IMR-90 (cell line): ENCODE data around the gene DNTT. TPM values are rescaled to one million over a fixed set of nuclear protein-coding genes. Genes with fewer than 3 reads are reported as not detected.

ENCODE experiments used
- ATAC-seq: fragments of 200-7000 bp; cut with Tn5 transposase; 2 replicates; pipeline ENCODE4 v1.9.1; 2020; ENCODE audit warnings: low read depth, mild to moderate bottlenecking, moderate library complexity
- BruUV-seq: library from RNA; stranded (reverse); fragments of 400-500 nt; replicated peaks from 2 replicates; lab custom pipeline; 2021; lab: Mats Ljungman, UMichigan
- CTCF ChIA-PET: fragments of 300-600 bp; formaldehyde crosslinking; extraction: SDS; loops from one replicate; lab custom pipeline; 2021; ENCODE audit warnings: antibody characterized with exemption; lab: Yijun Ruan, JAX
- POLR2A ChIA-PET: fragments of 300-600 bp; sonication (Branson Sonifier 250); formaldehyde crosslinking; loops from one replicate; lab custom pipeline; 2022; ENCODE audit warnings: antibody characterized with exemption; ENCODE audit not compliant: unreplicated experiment; lab: Charles Lee
- DNase-seq: peaks from one replicate; pipeline ENCODE4 v3.0.0; 2013
- H2AFZ ChIP-seq: replicated peaks from 2 replicates; pipeline ENCODE3; 2013; ENCODE audit warnings: low read length, mild to moderate bottlenecking; ENCODE audit not compliant: poor library complexity
- H2AK5ac ChIP-seq: 2 replicates; pipeline ENCODE4 v1.6.1; 2013; ENCODE audit warnings: low read depth, low read length, inconsistent platforms
- H2AK9ac ChIP-seq: replicated peaks from 2 replicates; pipeline ENCODE3; 2013; ENCODE audit warnings: mild to moderate bottlenecking, low read depth, low read length, moderate library complexity; ENCODE audit not compliant: poor library complexity
- H2BK120ac ChIP-seq: 2 replicates; pipeline ENCODE4 v1.6.1; 2013; ENCODE audit warnings: low read depth, low read length, inconsistent platforms
- H2BK15ac ChIP-seq: 3 replicates; pipeline ENCODE4 v1.6.1; 2013; ENCODE audit warnings: low read depth, low read length, inconsistent platforms
- H2BK20ac ChIP-seq: 2 replicates; pipeline ENCODE4 v1.6.1; 2013; ENCODE audit warnings: low read depth, mild to moderate bottlenecking, inconsistent platforms, low read length, moderate library complexity
- H2BK5ac ChIP-seq: 2 replicates; pipeline ENCODE4 v1.6.1; 2013; ENCODE audit warnings: mild to moderate bottlenecking, low read depth, low read length, inconsistent platforms; ENCODE audit not compliant: poor library complexity, severe bottlenecking
- H3K14ac ChIP-seq: replicated peaks from 2 replicates; pipeline ENCODE4 v1.6.1; 2013; ENCODE audit warnings: low read depth, low read length, inconsistent platforms
- H3K18ac ChIP-seq: 2 replicates; pipeline ENCODE4 v1.6.1; 2013; ENCODE audit warnings: low read depth, low read length, control low read depth
- H3K23ac ChIP-seq: 2 replicates; pipeline ENCODE4 v1.6.1; 2013; ENCODE audit warnings: low read depth, low read length, inconsistent platforms
- H3K27ac ChIP-seq: 2 replicates; pipeline ENCODE4 v1.5.1; 2013; ENCODE audit warnings: mild to moderate bottlenecking, control low read depth, low read length; ENCODE audit not compliant: insufficient read depth
- H3K27me3 ChIP-seq: 2 replicates; pipeline ENCODE4 v1.6.1; 2013; ENCODE audit warnings: low read length; ENCODE audit not compliant: control insufficient read depth, insufficient read depth
- H3K36me3 ChIP-seq: 2 replicates; pipeline ENCODE4 v1.6.1; 2013; ENCODE audit warnings: low read length, mixed read lengths; ENCODE audit not compliant: control insufficient read depth, insufficient read depth
- H3K4ac ChIP-seq: 2 replicates; pipeline ENCODE4 v1.6.1; 2013; ENCODE audit warnings: low read depth, low read length, inconsistent platforms
- H3K4me1 ChIP-seq: 2 replicates; pipeline ENCODE4 v1.6.1; 2013; ENCODE audit warnings: low read length, mixed read lengths; ENCODE audit not compliant: control insufficient read depth, insufficient read depth
- H3K4me2 ChIP-seq: 2 replicates; pipeline ENCODE4 v1.6.1; 2013; ENCODE audit warnings: low read depth, mild to moderate bottlenecking, control low read depth, low read length, moderate library complexity
- H3K4me3 ChIP-seq: 2 replicates; pipeline ENCODE4 v1.5.1; 2013; ENCODE audit warnings: low read depth, mild to moderate bottlenecking, control low read depth, low read length, moderate library complexity; ENCODE audit not compliant: insufficient read depth
- H3K56ac ChIP-seq: 2 replicates; pipeline ENCODE4 v1.6.1; 2013; ENCODE audit warnings: low read length, inconsistent platforms; ENCODE audit not compliant: insufficient read depth; ENCODE audit errors: extremely low read depth
- H3K79me1 ChIP-seq, 2 experiments: 2 replicates each; pipeline ENCODE4 v1.6.1; 2013; ENCODE audit warnings: low read length in 2 of 2, inconsistent platforms in 1 of 2, low read depth in 1 of 2
- H3K9ac ChIP-seq: 2 replicates; pipeline ENCODE4 v1.6.1; 2013; ENCODE audit warnings: low read depth, low read length, control low read depth
- H3K9me1 ChIP-seq: 2 replicates; pipeline ENCODE4 v1.6.1; 2013; ENCODE audit warnings: low read length, inconsistent platforms; ENCODE audit not compliant: insufficient read depth
- H3K9me3 ChIP-seq: 2 replicates; pipeline ENCODE4 v1.6.1; 2013; ENCODE audit warnings: low read length; ENCODE audit not compliant: control insufficient read depth, insufficient read depth
- H4K20me1 ChIP-seq: 2 replicates; pipeline ENCODE4 v1.6.1; 2013; ENCODE audit warnings: low read length, inconsistent platforms; ENCODE audit not compliant: insufficient read depth
- H4K5ac ChIP-seq: 2 replicates; pipeline ENCODE4 v1.6.1; 2013; ENCODE audit warnings: mild to moderate bottlenecking, low read depth, low read length, control low read depth
- H4K8ac ChIP-seq, 2 experiments: 2 replicates each; pipeline ENCODE4 v1.6.1; 2013; ENCODE audit warnings: low read depth in 2 of 2, low read length in 2 of 2, control low read depth in 1 of 2, inconsistent platforms in 1 of 2
- H4K91ac ChIP-seq: 2 replicates; pipeline ENCODE4 v1.6.1; 2013; ENCODE audit warnings: low read depth, low read length, inconsistent platforms; ENCODE audit not compliant: insufficient read depth
- BHLHE40 ChIP-seq: fragments of 150-350 bp; IDR thresholded peaks from 2 replicates; pipeline ENCODE4 v1.6.1; 2016; ENCODE audit warnings: mild to moderate bottlenecking, low read depth, low read length
- CEBPB ChIP-seq: IDR thresholded peaks from 2 replicates; pipeline ENCODE4 v1.6.1; 2012; ENCODE audit warnings: low read depth, low read length, improper control_type of control experiment
- CHD1 ChIP-seq: IDR thresholded peaks from 2 replicates; pipeline ENCODE4 v1.6.1; 2012; ENCODE audit warnings: low read depth, low read length, improper control_type of control experiment
- FOS ChIP-seq: fragments of 150-350 bp; IDR thresholded peaks from 2 replicates; pipeline ENCODE4 v1.6.1; 2016; ENCODE audit warnings: low read depth, low read length
- MAFK ChIP-seq: IDR thresholded peaks from 2 replicates; pipeline ENCODE4 v1.6.1; 2012; ENCODE audit warnings: low read depth, low read length, improper control_type of control experiment
- MAZ ChIP-seq: IDR thresholded peaks from 2 replicates; pipeline ENCODE4 v1.6.1; 2012; ENCODE audit warnings: low read depth, mild to moderate bottlenecking, low read length, improper control_type of control experiment, moderate library complexity, borderline replicate concordance
- MXI1 ChIP-seq: IDR thresholded peaks from 2 replicates; pipeline ENCODE4 v1.6.1; 2012; ENCODE audit warnings: low read depth, mild to moderate bottlenecking, low read length, moderate library complexity, borderline replicate concordance
- NFE2L2 ChIP-seq: fragments of 150-350 bp; IDR thresholded peaks from 2 replicates; pipeline ENCODE4 v1.6.1; 2016; ENCODE audit warnings: low read depth, mild to moderate bottlenecking, low read length
- POLR2A ChIP-seq: IDR thresholded peaks from 2 replicates; pipeline ENCODE4 v1.6.1; 2012; ENCODE audit warnings: mild to moderate bottlenecking, low read depth, low read length
- RAD21 ChIP-seq: IDR thresholded peaks from 2 replicates; pipeline ENCODE4 v1.6.1; 2012; ENCODE audit warnings: low read length, improper control_type of control experiment
- RCOR1 ChIP-seq: IDR thresholded peaks from 2 replicates; pipeline ENCODE4 v1.6.1; 2012; ENCODE audit warnings: mild to moderate bottlenecking, low read length, improper control_type of control experiment; ENCODE audit not compliant: insufficient replicate concordance
- RFX5 ChIP-seq: IDR thresholded peaks from 2 replicates; pipeline ENCODE4 v1.8.0; 2012; ENCODE audit warnings: low read depth, mild to moderate bottlenecking, low read length, moderate library complexity
- SMC3 ChIP-seq: fragments of 150-350 bp; IDR thresholded peaks from 2 replicates; pipeline ENCODE4 v1.6.1; 2016; ENCODE audit warnings: low read depth, mild to moderate bottlenecking, antibody characterized with exemption, low read length, moderate library complexity
- WGBS, 2 experiments: methylation state at CpG; one replicate each; pipeline versions ENCODE4 v1.1.5 to v1.1.7; 2013; ENCODE audit warnings: missing lambda C conversion rate in 2 of 2; ENCODE audit not compliant: insufficient read length in 1 of 2; ENCODE audit errors: extremely low coverage in 2 of 2; 5-methylcytosine and 5-hydroxymethylcytosine counted together
- dilution Hi-C: fragments of 300-500 bp; cut with HindIII; formaldehyde crosslinking; loops from one replicate; pipeline ENCODE4 v1.14.3; 2018; ENCODE audit warnings: low sequenced_read_pairs; ENCODE audit not compliant: unreplicated experiment
- in situ Hi-C: fragments of 300-500 bp; cut with MboI; formaldehyde crosslinking; loops from 3 replicates; pipeline ENCODE4 v1.14.3; 2019; ENCODE audit warnings: low sequenced_read_pairs, inconsistent platforms, mixed read lengths
- intact Hi-C: fragments of 100-400 bp; cut with micrococcal nuclease; formaldehyde crosslinking; loops from 2 replicates; pipeline ENCODE4 v1.10.0; 2022
- polyA plus RNA-seq, 3 experiments: library from polyadenylated mRNA; depleted of rRNA; stranded (reverse); fragments of >200 nt; gene quantifications; 2 replicates each; pipeline ENCODE4 v1.2.3, GENCODE V29; 2012; ENCODE audit warnings: low replicate concordance in 1 of 3
- total RNA-seq: library from RNA; depleted of rRNA; stranded (reverse); fragments of >200 nt; gene quantifications from 2 replicates; pipeline ENCODE4 v1.2.3, GENCODE V29; 2012
- TF ChIP-seq, protein P1 (sequence below): fragments of 150-350 bp; IDR thresholded peaks from 2 replicates; pipeline ENCODE4 v1.6.1; 2016; ENCODE audit warnings: low read depth, mild to moderate bottlenecking, low read length, moderate library complexity, borderline replicate concordance
- TF ChIP-seq, protein P2 (sequence below): conservative IDR thresholded peaks from 2 replicates; pipeline ENCODE4 v1.5.1; 2012; ENCODE audit warnings: mild to moderate bottlenecking, low read depth, low read length, improper control_type of control experiment
- TF ChIP-seq, protein P3 (sequence below): fragments of 150-350 bp; IDR thresholded peaks from 2 replicates; pipeline ENCODE4 v1.6.1; 2017; ENCODE audit warnings: mild to moderate bottlenecking, antibody characterized with exemption, low read length, low read depth

The DNTT gene
- total and polyA plus RNA-seq, 2 of the 4 experiments (the other 2 are of a cell fraction): not detected

DNA sequence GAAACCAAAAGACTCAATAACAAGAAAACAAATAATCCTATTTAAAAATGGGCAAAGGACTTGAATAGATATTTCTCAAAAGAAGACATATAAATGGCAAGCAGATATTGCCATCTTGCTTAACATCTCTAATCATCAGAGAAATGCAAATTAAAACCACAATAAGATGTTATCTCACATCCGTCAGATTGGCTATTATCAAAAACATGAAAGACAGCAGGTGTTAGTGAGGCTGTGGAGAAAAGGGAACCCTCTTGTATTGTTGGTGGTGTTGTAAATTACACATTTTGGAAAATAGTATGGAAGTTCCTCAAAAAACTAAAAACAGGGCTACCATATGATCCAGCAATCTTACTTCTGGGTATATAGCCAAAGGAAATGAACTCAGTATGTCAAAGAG is 28.9 kb downstream of the DNTT start:
- Histone ChIP-seq H3K79me1 (no peaks in the 10 kb centered on the region), H3K27ac (no peak overlapping the region), H3K27me3 (no peaks in the 10 kb centered on the region; the same call in 1 of the 2 replicates), H3K56ac (no peak overlapping the region), H3K14ac (no peak overlapping the region), H4K8ac (no peak overlapping the region), H3K9me3 (no peaks in the 10 kb centered on the region), H4K5ac (no peak overlapping the region), H3K4me2 (no peak overlapping the region), H2AK9ac (no peak overlapping the region), H2AK5ac (no peak overlapping the region), H3K4me3 (no peak overlapping the region), H2AFZ (no peak overlapping the region), H4K20me1 (no peaks in the 10 kb centered on the region), H3K9me1 (no peaks in the 10 kb centered on the region), H2BK120ac (no peak overlapping the region), H3K4ac (no peak overlapping the region), H2BK5ac (no peak overlapping the region), H3K9ac (no peak overlapping the region), H3K23ac (no peak overlapping the region), H4K91ac (no peak overlapping the region), H2BK15ac (no peak overlapping the region), H3K18ac (no peak overlapping the region), H2BK20ac (no peak overlapping the region), H3K4me1 (no peaks in the 10 kb centered on the region), H3K36me3 (no peaks in the 10 kb centered on the region)
- WGBS, 2 experiments: no CpG with 5 or more reads among the region's 1 CpG
- dilution Hi-C loops (no loop called here), intact Hi-C loops (no loop called here), in situ Hi-C loops (no loop called here)
- CTCF ChIA-PET: no interaction called here
- no peak for TF ChIP-seq RAD21
- TF ChIP-seq, protein P1, sequence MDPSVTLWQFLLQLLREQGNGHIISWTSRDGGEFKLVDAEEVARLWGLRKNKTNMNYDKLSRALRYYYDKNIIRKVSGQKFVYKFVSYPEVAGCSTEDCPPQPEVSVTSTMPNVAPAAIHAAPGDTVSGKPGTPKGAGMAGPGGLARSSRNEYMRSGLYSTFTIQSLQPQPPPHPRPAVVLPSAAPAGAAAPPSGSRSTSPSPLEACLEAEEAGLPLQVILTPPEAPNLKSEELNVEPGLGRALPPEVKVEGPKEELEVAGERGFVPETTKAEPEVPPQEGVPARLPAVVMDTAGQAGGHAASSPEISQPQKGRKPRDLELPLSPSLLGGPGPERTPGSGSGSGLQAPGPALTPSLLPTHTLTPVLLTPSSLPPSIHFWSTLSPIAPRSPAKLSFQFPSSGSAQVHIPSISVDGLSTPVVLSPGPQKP: no peak
- TF ChIP-seq BHLHE40: no peak
- no peak for TF ChIP-seq MAZ
- TF ChIP-seq NFE2L2: no peak
- TF ChIP-seq POLR2A: no peak
- no peak for TF ChIP-seq CHD1
- TF ChIP-seq CEBPB: no peak
- no peak for TF ChIP-seq MAFK
- TF ChIP-seq, protein P2, sequence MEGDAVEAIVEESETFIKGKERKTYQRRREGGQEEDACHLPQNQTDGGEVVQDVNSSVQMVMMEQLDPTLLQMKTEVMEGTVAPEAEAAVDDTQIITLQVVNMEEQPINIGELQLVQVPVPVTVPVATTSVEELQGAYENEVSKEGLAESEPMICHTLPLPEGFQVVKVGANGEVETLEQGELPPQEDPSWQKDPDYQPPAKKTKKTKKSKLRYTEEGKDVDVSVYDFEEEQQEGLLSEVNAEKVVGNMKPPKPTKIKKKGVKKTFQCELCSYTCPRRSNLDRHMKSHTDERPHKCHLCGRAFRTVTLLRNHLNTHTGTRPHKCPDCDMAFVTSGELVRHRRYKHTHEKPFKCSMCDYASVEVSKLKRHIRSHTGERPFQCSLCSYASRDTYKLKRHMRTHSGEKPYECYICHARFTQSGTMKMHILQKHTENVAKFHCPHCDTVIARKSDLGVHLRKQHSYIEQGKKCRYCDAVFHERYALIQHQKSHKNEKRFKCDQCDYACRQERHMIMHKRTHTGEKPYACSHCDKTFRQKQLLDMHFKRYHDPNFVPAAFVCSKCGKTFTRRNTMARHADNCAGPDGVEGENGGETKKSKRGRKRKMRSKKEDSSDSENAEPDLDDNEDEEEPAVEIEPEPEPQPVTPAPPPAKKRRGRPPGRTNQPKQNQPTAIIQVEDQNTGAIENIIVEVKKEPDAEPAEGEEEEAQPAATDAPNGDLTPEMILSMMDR: no peak
- no peak for TF ChIP-seq MXI1
- no peak for TF ChIP-seq FOS
- no peak for TF ChIP-seq RCOR1
- TF ChIP-seq, protein P3, sequence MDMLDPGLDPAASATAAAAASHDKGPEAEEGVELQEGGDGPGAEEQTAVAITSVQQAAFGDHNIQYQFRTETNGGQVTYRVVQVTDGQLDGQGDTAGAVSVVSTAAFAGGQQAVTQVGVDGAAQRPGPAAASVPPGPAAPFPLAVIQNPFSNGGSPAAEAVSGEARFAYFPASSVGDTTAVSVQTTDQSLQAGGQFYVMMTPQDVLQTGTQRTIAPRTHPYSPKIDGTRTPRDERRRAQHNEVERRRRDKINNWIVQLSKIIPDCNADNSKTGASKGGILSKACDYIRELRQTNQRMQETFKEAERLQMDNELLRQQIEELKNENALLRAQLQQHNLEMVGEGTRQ: no peak
- no peak for TF ChIP-seq RFX5
- TF ChIP-seq SMC3: no peak
- POLR2A ChIA-PET: no interaction called here
- no peak for ATAC-seq
- DNase-seq: no peak
- no TSS peak for BruUV-seq
